Measurements from ENCODE around the gene AOPEP.
A peak's percentile ranks its signal among the peaks of the same experiment; 100 is the strongest.

Gene AOPEP

GRCh38 chr9:94760010-94760409 lies 33.5 kb downstream of the AOPEP start:
- no peak for DNase-seq (ENCODE audit: low read depth, low spot score)

GRCh38 chr9:94760660-94761059 lies 34.2 kb downstream of the AOPEP start:
- no peak for DNase-seq (ENCODE audit: low read depth, low spot score)

- no peak for DNase-seq (ENCODE audit: low read depth, low spot score)
Measured at GRCh38 chr9:94761481-94761880, 35.0 kb downstream of the AOPEP start.

- DNase-seq (ENCODE audit: low read depth, low spot score), result no peak
Measured at GRCh38 chr9:94767331-94768072, 41.0 kb downstream of the AOPEP start.

GRCh38 chr9:94768766-94769165 lies 42.3 kb downstream of the AOPEP start:
- DNase-seq (ENCODE audit: low read depth, low spot score), result no peak

GRCh38 chr9:94770334-94770733 lies 43.8 kb downstream of the AOPEP start:
- DNase-seq (ENCODE audit: low read depth, low spot score), result no peak

GRCh38 chr9:94771096-94771495 lies 44.6 kb downstream of the AOPEP start:
- DNase-seq (ENCODE audit: low read depth, low spot score), result no peak

GRCh38 chr9:94772144-94772543 lies 45.6 kb downstream of the AOPEP start:
- no peak for DNase-seq (ENCODE audit: low read depth, low spot score)

- DNase-seq (ENCODE audit: low read depth, low spot score), result no peak
Measured at GRCh38 chr9:94772639-94773303, 46.3 kb downstream of the AOPEP start.

GRCh38 chr9:94773655-94774054 lies 47.2 kb downstream of the AOPEP start:
- no peak for DNase-seq (ENCODE audit: low read depth, low spot score)

- no peak for DNase-seq (ENCODE audit: low read depth, low spot score)
Measured at GRCh38 chr9:94778013-94778412, 51.5 kb downstream of the AOPEP start.

GRCh38 chr9:94779031-94779430 lies 52.5 kb downstream of the AOPEP start:
- no peak for DNase-seq (ENCODE audit: low read depth, low spot score)

- DNase-seq (ENCODE audit: low read depth, low spot score), result no peak
Measured at GRCh38 chr9:94779693-94780290, 53.3 kb downstream of the AOPEP start.

GRCh38 chr9:94780516-94780950 lies 54.0 kb downstream of the AOPEP start:
- DNase-seq (ENCODE audit: low read depth, low spot score), result no peak

GRCh38 chr9:94782355-94783101 lies 56.0 kb downstream of the AOPEP start:
- DNase-seq (ENCODE audit: low read depth, low spot score), result no peak

- peak; percentile 79 for DNase-seq (ENCODE audit: low read depth, low spot score)
Measured at GRCh38 chr9:94783102-94783682, 56.7 kb downstream of the AOPEP start.

GRCh38 chr9:94783928-94784327 lies 57.4 kb downstream of the AOPEP start:
- DNase-seq (ENCODE audit: low read depth, low spot score), result no peak

GRCh38 chr9:94785215-94786169 lies 59.0 kb downstream of the AOPEP start:
- DNase-seq (ENCODE audit: low read depth, low spot score), result no peak

GRCh38 chr9:94786586-94786985 lies 60.1 kb downstream of the AOPEP start:
- DNase-seq (ENCODE audit: low read depth, low spot score), result no peak

- no peak for DNase-seq (ENCODE audit: low read depth, low spot score)
Measured at GRCh38 chr9:94787266-94787665, 60.8 kb downstream of the AOPEP start.
